HG03521 (cell line): ENCODE data around the gene H2BK1.

ENCODE experiments used
- ATAC-seq: cut with Tn5 transposase; IDR thresholded peaks from one replicate; pipeline ENCODE4 v1.9.1; 2021; ENCODE audit warnings: mild to moderate bottlenecking, moderate library complexity; ENCODE audit not compliant: unreplicated experiment

The H2BK1 gene

DNA sequence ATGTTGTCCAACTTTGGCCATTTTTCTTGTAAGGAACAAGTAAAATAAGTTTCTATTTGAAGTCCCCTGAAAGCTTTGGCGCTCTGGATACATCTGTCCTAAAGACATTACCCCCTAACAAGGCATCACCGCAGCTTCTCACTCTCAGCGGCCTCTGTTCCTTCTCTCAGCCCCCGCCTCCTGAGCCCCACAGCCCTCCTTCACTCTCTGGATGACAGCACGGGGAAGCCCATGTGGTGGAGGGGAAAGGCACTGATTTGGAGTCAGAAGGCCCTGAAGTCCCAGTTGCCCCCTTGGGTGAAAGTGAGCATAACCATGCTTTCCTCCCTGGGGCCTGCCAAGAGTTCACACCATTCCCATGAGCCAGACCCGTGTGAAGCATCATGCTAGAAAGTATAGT lies 4.6 kb downstream of the H2BK1 start:
- no peak for ATAC-seq

DNA sequence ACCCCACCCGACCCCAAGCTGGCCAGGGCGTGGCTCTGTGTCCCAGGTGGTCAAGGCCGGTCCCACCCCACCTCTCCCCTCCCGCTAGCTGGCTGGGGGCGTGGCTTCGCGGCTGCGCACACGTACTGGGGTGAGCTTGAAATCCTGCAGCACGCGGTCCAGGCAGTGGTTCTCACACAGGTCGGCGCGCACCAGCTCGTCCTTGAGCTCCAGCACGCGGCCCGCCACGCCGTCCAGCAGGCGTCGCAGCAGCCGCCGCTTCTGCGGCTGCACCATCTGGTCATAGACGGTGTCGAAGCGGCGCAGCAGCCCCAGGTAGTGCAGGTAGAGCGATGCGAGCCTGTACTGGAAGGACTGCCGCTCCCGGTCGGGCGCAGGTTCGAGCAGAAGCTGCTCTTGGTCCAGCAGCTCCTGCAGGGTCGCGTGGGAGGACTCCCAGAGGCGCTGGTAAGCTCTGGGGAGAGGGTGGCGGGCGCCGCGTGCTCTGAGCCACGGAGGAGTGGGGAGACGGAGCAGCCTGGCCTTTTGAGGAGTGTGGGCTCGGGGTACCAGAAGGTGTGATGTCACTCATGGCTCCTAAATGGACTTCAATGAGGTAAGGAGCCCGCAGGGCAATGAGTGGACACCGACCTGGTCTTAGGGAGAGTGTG lies 5.8 kb downstream of the H2BK1 start:
- ATAC-seq = no peak

DNA sequence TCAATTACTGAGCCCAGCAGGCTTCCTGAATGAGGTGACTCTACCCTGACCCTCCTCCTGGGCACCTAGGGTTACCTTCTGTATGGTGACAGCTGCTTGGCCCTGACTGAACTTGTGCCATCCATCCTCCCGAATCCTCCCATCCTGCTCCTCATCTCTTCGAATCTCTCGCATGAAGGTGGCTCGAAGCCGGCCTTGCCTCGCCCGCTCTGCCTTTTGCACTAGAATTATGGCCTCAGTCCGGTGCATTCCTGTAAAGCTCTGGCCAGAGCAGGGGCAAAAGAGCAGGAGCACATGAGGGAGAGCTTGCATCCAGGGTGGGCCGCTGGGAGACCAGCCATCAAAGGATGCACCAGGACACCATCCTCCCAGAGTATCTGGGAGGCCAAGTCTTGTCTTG lies 7.5 kb downstream of the H2BK1 start:
- ATAC-seq = no peak

DNA sequence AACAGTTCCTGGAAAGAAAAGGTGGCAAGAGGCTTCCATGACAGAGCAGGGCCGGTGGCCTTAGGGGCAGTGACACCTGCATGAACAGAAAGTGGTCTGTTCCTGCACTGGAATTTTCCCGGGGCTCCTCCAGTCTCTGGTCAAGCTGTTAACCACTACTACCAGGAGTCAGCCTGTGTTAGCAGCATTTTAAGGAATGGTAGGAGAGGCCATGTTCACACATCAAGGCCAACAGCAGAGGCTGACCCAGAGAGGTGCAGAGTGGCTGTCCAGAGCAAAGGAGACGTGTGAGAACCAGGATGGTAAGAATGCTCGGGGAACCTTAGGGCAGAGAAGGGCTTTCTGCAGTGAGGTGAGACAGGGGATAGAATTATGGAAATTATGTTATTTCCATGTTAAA lies 8.5 kb downstream of the H2BK1 start:
- no peak for ATAC-seq

DNA sequence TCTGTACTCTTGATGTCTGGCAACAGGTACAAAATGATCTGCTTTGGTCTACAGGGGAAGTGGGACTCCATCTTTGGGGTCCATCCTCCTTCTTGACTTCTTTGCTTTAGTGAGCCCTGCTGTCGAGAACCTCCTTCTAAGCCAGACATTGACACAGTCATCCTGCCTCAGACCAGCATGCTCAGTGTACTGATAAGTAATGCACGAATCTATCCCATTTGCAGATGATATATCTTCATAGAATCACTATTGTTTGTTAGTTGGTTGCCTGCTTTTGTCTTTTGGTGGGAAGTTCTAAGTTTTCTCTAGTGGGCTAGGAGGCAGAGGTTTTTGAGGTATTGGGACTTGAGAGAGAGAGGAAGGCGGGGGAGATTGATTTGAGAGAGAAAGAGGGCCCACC lies 8.9 kb downstream of the H2BK1 start:
- no peak for ATAC-seq

DNA sequence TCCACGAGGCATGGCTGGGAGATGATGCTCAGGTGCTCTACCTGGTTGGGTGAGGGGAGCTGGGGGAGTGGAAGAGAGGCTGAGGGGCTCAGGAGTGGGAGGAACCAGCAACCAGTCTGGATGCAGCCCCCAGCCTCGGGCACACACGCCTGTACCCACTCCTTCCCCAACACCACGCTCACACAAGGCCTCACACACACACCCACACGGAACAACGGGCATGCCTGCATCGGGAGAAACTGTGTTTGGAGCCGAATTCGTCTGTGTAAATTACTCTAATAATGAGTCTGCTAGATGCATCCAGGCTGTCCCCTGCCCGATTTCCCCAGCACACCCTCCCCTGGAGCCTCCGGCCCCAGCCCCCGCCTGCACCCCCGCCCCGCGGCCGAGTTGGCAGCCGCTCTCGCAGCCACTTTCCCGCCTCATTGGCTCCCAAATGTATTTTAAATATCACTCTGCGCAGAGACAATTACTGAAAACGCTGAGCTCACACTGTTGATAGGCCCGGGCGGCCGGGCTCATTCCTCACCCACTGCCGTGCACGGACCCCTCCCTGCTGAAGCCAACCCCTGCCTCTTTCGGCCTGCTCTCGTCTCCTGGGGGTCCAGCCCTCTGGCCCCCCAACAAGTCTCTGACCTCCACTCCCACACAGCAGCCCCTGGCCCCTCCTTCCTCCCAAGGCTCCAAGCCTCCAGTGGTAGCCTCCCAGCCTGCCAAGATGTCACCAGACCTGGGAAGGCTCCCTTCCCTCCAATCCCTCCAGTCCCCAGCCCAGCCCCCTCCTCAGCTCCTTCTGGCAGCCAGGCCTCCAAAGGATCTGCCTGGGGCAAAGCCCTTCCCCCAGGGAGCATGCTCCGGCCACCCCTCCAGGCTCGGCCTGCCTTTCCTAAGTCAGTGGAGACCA lies 11.1 kb downstream of the H2BK1 start:
- ATAC-seq = no peak

DNA sequence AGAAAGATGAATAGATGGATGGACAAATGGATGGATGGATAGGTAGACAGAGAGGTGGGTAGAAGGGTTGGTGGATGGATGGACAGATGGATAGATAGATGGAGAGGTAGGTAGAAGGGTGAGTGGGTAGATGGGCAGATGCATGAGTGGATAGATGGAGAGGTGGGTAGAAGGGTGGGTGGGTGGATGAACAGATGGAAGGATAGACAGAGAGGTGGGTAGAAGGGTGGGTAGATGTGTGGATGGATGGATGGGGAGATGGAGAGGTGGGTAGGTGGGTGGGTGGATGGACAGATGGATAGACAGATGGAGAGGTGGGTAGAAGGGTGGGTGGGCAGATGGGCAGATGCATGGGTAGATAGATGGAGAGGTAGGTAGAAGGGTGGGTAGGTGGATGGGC lies 12.4 kb downstream of the H2BK1 start:
- no peak for ATAC-seq

DNA sequence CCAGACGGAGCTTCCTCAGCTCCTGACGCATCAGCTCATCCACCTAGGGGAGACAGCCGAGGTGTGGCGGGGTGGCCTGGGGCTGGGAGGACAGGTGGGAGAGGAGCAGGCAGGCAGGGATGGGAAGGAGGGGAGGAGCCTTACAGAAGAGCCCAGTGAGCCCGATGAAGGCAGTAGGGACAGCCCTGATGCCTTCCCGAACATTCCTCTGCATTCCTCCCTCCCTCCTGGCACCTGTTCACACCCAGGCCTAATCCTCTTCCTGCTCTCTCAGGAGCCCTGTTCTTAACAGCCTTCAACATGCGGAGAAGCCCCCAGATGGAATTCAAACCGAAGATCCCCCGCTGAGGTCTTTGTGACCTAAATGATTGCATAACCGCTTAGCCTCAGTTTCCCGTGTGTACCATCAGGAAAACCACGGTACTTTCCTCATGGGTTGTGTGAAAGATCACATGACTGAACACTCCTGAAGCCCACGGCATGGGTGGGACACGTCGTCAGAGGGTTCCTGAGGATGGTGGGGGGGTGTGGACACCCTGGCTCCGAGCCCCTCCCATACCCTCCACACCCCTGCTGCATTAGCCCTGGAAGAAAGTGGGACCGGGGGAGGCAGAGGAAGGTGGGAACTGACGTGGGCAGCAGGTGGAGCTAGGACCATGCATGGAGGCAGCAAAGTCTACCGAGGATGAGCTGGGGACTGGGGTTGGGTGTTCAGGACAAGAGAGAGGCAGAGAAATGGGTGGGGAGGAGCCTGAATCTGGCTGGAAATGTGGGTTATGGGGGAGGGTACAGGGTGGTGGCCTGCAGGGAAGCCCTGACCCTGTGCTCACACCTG lies 14.5 kb downstream of the H2BK1 start:
- no peak for ATAC-seq

DNA sequence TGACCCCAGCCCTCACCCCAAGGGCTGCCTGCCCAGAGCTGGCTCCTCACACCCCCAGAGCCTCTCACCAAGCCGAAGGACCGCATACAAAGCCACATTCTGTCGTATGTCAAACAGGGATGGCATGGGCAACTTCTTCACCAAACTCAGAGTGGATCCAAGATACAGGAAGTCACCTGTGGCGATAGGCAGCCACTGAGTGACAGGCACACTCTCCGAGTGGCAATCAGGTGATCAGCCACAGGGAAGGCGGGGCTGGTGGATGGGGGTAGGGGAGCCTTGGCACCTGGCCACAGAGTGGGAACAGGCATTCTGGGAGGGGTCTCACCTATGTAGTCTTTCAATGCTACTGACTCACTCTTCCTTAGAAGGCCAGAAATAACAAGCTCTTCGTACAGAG lies 16.1 kb downstream of the H2BK1 start:
- no peak for ATAC-seq

DNA sequence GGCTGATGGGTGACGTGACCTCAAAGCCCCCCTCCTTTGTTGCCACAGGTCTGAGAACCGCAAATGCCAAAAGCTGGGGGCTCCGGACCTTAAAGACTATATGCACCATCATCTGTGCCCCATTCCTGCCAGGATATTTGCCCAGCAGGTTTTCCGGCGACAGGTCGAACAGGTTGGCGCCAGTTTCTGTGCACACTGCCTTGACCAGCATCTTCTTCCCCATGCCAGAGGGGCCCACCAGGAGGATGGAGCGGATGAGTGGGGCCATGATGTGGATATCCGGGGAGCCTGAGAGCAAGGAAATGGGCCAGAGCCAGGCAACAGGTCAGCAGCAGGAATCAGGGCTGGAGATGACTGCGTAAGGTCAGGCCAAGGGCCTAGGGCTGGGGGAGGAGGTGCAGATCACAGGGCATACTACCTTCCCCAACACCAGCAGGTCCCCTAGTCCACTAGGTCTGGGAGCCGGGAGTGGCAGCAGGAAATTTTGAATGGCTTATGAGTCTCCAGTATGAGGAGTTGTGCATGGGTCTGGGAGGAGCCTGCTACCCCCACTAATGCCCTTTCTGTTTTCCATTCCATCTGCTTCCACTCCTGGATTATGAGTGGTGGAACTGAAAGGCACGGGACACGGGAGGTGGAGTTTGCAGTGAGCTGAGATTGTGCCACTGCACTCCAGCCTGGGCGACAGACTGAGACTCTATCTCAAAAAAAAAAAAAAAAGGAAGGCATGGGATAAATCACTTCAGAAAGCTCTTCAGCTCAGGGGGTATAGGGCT lies 16.9 kb downstream of the H2BK1 start:
- no peak for ATAC-seq

DNA sequence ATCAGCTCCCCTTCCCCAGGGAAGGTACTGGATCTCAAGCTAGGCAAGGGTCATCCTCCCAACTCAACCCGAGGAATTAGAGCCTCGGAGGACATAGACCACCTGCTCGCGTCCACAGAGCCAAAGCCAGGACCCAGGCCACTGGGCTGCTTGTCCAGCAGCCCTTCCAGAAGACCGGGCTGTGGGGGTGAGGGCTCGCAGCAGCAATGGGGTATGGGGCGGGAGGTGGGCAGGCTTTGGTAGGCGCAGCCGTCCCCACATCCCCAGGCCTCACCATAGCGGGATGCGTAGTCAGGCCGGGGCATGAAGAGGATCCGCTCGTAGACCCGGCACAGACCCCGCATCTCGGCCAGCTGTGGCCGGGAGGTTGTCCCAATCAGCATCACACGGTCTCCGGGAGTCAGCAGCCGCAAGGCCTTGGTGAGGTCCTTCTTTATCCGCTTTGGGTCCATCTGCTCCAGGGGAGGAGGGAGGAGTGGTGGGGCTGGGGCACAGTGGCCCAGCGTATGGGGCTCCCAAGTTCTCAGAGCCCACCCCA lies 18.2 kb downstream of the H2BK1 start:
- no peak for ATAC-seq

DNA sequence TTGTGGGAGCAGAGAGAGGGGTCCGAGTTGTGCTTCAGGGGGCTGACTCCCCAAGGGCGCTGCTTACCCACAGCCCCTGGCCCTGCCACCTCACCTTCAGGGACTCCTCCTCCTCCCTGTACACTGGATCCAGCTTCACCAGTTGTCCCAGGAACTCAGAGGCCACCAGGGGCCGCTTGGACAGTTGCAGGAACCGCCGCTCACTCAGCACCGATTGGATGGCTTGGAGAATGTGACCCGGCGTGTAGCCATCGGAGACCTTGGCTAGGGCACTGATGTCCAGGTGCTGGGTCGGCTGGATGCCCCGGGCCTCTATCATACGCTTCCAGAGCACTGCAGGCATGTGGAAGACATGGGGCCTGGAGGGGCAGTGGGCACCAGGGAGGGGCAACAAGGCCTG lies 18.7 kb downstream of the H2BK1 start:
- ATAC-seq = no peak

DNA sequence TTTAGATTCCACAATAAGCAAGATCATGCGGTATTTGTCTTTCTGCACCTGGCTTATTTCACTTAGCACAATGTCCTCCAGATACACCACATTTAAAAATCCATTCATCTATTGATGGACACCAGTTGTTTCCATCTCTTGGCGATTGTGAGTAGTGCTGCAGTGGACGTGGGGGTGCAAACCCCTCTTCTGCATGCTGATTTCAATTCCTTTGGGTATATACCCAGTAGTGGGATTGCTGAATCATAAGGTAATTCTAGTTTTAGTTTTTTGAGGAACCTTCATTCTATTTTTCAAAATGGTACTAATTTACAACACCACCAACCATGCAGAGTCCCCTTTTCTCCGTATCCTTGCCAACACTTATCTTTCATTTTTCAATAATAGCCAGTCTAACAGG lies 21.2 kb downstream of the H2BK1 start:
- ATAC-seq = no peak

DNA sequence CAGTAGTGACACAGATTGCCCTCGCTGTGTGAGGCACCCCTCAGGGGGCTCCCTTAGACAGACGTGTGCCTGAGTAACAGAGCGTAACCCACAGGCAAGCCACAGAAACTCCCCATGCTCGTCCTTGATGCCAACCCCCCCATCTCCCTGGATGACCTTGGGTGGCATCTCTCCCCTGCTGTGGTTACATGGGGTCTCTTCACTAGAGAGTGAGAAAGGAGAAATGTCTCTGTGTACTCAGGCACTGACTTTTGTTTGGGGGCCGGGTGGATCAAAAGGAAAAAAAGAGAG lies 22.1 kb downstream of the H2BK1 start:
- ATAC-seq = no peak

DNA sequence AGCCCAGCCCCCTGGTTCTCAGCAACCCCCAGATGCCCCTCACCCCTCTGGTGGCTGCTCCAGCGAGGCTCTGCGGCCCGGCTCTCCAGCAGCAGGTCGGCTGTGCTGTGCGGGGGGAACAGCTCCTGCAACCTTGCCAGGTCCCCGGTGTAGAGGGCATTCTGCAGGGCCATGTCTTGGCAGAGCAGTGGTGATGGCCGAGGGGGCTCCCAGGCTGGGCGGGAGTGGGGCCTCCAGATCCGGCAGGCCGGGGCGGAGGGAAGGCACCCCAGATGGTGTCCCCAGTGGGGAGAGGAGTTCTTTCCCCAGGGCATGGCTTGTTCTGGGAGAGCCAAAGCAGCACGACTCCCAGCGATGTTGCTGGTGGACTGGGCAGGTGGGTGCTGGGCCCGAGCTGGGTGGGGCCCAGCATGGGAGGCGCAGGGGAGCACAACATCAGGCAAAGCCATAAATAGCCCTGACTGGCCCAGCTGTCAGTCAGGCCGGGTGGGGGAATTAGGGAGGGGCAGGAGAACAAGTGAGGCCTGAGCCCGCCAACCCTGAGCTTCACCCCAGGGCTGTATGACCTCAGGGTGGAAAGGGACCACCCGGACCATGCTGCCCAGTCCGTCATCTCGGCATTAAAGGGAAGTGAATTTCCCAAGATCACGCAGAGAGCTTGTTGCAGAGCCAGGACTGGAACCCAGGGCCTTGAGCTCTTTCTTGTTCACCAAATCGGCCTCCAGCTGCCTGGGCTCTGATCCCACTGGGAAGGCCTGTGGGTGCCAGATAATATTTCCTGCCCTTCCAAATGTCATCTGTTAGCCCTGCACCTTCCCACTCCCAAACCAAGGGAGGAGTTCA lies 22.7 kb downstream of the H2BK1 start:
- no peak for ATAC-seq

DNA sequence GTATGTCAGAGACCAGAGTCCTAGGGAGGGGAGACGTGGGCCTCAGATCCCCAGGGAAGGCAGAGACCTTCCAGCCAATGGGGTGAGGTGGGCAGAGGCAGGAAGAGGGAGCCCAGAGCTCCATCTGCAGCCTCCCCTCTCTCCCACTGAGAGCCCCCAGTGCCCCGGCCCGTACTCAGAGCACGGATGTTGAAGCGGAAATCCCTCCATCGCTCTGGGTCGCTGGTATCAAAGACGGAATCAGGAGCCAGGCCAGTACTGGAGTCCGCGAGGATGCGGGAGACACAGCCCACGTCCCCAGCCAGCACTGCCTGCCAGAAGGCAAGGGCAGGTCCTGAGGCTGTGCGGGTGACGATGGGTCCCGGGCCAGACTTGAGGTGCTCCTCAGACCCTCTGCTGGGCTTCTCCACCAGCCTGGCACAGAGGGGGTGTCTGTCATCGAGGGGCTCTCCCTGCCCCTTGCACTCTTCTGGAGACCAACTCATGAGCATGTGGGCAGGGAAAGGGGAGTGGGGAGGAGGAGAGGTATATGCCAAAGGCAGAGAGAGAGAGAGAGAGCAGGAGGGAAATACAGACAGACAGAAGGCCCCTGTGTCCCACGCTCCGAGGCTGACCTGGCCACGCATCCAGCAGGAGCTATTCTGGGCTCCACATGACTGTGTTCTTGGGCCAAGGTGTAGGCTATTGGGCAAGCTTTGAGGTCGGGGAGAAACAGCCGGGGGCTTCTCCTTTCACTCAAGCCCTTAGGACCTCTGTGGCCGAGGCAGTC lies 23.5 kb downstream of the H2BK1 start, which contains the start of gene ASB10:
Gene ASB10, minus strand, starts transcription at position 611 of the 769 bp plus-strand sequence. Its CDS starts 120 bp downstream, at position 491.
- ATAC-seq = no peak

DNA sequence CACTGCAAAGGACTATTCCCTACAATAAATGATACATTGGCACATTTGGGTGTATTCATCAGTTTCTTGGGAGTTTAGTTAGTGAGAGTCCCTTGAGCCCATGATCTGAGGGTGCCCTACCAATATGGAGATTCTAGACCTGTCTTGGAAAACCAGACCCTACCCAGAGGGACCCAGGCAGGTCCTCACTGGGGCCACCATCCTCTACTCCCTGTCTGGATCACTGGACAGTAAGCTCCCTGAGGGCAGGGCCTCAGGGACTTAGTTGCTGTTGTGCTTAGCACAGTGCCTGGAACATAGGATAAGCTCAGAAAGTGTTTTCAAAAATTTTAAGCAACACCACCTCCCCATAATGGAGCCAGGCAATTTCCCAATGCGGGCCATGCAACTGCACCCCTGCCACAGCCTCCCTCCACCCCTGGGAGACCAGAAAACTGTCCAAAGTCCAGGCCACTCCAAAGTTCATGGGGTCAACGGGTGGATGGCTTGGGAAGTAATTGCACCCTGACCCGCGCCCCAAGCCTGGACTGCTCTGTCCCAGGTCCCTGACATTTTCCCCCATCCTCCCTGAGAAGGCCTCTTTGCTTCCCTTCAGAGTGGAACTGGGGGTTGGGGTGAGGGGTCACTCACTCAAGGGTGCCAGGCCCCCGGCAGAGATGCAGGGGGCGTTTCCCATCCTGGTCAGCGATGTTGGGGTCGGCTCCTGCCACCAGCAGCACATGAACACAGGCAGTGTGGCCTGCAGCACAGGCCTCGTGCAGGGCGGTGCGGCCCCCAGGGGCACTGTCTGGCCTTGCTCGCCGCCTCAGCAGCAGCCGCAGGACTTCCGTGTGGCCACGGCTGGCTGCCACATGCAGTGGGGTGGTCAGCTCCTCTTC lies 24.3 kb downstream of the H2BK1 start:
- no peak for ATAC-seq

DNA sequence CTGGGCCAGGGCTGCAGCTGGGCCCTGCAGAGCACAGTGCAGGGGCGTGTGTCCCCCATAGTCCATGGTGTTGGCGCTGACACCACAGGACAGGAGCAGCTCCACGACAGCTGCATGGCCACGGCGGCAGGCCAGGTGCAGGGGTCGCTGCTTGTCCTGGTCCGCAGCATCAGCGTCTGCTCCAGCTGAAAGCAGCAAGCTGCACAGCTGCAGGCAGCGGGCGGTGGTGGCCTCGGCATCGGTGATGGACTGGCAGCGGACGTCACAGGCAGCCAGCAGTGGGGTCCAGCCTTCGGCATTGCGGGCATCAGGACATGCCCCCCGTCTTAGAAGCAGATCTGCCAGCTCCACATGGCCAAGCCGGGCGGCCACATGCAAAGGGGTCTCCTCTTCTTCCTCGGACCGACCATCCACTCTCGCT lies 29.3 kb downstream of the H2BK1 start:
- ATAC-seq = no peak
